8988T (cell line): ENCODE results near the gene ZFR.
A peak's percentile ranks its signal among the peaks of the same experiment; 100 is the strongest.
"Not testable (repeated sequence)": the region's sequence is repeated elsewhere in the genome, so short reads cannot be mapped to it uniquely, and the experiment has no call there.

ENCODE experiments used
- DNase-seq: peaks from one replicate; pipeline ENCODE4 v3.0.0; 2011

Gene ZFR

DNA sequence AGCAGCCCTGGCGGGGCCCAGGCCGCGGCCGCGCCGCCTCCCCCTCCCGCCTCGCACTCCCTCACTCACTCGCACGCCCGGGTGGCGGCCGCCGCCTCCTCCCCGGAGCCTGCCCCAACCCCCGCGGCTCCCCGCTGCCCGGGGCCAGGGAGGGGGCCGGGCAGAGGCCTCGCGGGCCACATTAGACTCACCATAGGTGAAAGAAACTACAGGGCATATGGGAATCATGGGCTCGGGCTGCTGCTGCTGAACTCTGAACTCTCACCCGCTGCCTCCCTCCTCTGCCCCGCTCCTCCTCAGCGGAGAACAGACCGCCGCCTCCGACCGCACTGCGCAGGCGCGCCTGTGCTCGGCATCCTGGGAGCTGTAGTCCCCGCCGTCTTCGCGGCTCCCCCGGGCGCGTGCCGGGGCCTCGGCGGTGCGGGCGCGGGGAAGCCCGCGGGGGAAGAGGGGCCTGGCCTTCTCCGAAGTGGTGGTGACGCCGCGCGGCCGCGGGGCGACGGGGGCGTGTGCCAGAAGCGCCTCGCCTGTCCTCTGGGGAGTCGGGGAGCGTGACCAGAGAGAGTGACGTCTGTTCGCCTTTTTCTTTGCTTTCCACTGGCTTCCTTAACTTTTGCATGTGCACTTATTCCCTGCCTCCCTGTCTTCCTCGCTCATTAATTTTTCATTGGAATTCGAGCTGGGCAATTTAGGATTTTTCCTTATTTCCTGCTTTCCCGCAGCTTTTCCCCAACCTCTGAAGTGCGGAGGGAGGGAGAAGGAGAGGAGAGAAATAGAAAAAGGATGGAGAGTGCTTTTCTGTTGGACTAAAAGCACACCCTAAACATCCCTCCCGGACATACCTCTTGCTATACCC is at the start of gene ZFR:
Gene ZFR (minus strand): TSS at position 310 of the 856 bp plus-strand sequence. CDS start 82 bp downstream, at position 228.
- DNase-seq, result peak; percentile 100

GRCh38 chr5:32490972-32491557 is 46.5 kb upstream of the ZFR start:
- no peak for DNase-seq

GRCh38 chr5:32489791-32490562 is 45.4 kb upstream of the ZFR start:
- peak; percentile 59 for DNase-seq

DNA sequence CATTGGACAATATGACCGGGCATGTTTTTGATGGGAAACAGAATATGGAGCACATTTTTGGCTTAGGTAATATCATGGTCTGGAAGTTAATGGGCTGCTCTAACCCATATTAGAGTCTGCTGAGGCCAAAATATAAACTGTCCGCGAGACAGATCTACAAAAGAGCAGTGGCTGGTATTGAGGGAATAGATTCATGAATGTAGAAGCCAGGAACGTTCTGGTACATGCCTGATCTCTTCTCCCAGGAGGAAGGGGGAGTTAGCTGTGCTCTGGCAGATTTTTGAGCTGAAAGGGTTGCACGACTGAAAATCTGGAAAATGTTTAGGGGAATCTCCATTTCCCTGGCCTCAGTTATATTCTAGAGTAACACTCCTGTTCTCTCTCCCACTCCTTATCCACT is 42.9 kb upstream of the ZFR start:
- no peak for DNase-seq

DNA sequence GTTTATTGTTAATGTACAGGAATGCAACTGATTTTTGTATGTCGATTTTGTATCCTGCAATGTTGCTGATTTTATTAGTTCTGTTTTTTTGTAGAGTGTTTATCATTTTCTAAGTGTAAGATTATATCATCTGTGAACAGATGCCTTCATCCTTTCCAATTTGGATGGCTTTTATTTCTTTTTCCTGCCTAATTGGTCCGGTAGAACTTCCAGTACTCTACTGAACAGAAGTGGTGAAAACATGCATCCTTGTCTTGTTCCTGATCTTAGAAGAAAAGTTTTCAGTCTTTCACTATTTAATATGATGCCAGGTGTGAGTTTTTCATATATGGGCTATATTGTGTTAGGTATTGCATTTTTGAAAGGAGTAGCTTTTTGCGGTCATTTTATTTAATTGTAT is 42.5 kb upstream of the ZFR start:
- DNase-seq, result no peak

GRCh38 chr5:32482193-32482592 is 37.7 kb upstream of the ZFR start:
- DNase-seq, result no peak

DNA sequence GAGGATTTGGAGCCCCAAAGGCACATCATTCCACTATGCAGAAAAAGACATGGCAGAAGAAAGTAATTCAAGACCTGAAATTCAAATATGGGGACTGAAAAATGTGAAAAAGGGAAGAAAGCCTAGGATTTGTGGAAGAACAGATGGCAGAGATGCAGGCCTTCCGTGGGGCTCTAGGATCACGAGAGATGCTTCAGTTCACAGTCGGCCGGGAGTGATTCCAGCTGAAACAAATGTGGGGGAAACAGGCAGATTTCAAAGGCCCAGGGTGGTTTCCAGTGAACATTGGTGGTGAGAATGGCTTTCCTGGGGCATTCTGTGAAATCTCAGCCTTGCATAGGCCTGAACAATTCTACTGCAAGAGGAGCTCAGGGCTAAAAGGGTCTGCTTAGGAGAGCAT is 34.6 kb upstream of the ZFR start:
- no peak for DNase-seq

DNA sequence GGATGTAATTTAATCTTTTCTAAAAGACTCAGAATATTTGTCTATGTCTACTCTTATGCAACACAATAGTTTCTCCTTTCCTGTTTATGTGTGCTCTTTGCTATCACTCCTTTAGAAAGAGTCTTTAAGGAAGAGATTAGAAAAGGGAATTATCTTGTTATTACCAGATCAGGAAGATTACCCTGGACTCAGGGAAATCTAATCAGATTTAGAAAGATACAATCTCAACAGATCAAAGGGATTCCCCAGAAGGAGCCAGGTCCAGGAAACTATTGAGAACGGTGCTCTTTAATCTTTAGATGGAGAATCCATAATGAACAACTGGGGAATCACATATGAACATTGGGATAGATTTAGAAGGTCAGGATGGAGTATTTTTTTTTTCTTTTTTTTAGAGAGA is 32.4 kb upstream of the ZFR start:
- DNase-seq, result no peak

GRCh38 chr5:32475334-32476097 is 31.0 kb upstream of the ZFR start:
- DNase-seq, result no peak

DNA sequence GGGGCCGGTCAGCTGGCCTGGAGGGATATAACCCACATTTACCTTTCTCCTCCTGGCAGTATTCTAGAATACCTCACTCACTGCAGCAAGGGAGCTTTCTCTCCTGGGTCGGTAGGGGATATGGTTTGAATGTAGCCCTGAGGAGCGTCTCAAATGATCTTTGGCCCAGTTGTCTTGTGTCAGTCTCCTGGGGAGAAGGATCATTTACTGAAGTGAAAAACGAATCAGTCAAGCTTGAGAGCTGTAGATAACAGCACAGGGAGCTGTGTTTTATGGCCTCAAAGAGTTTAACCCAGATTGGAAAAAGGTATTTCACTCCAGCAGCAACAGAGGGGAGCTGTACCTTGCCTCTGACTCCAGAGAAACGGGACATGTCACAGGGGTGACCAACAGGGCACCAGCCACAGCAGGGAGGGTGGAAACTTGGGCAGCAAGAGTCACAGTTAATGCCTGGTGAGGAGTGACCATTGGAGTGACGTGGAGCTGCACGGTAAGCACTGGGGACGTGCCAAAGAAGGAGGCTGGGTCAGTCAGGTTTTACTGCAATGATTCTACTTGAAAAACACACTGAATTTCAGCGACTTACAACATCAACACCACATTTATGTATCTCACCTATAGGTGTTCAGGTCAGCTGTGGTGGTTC is 29.8 kb upstream of the ZFR start:
- no peak for DNase-seq

GRCh38 chr5:32473072-32473471 is 28.5 kb upstream of the ZFR start:
- no peak for DNase-seq

- no peak for DNase-seq
These were observed 27.2 kb upstream of the ZFR start for GRCh38 chr5:32471784-32472183.

DNA sequence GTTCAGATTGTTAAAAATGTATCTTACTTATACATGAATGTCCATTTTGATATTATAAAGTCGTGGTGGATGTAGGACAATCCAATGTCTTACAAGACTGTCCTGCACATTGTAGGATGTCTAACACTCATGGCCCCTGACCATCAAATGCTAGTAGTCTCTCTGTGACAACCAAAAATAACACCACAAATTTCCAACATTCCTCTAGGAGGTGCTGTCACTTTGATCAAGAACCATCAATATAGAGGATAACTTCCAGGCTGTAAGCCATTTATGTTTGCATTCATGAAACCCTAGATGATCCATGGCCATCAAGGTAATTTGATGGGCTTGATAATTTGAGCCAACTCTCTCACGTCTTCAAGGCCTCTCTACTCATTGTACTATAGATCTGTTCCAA is 20.5 kb upstream of the ZFR start:
- DNase-seq, result no peak

DNA sequence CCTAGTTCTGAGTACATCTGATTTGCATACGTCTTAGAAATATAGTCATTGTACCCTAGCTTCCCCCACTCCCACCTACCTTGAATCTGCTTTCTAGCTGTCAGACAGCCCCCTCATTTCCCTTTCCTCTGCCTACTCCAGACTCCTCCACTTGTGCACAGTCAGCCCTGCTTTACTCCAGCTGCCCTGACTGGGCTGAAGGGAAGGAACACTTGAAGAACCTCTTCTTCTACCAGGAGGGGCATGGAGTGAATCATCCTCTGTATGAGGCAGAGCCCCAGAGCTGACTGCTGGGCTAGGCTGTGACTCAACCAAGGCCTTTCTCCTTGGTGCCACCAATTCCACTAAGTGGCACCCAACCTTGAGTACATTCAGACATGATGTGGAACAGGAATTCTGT is 18.1 kb upstream of the ZFR start:
- DNase-seq, result no peak

DNA sequence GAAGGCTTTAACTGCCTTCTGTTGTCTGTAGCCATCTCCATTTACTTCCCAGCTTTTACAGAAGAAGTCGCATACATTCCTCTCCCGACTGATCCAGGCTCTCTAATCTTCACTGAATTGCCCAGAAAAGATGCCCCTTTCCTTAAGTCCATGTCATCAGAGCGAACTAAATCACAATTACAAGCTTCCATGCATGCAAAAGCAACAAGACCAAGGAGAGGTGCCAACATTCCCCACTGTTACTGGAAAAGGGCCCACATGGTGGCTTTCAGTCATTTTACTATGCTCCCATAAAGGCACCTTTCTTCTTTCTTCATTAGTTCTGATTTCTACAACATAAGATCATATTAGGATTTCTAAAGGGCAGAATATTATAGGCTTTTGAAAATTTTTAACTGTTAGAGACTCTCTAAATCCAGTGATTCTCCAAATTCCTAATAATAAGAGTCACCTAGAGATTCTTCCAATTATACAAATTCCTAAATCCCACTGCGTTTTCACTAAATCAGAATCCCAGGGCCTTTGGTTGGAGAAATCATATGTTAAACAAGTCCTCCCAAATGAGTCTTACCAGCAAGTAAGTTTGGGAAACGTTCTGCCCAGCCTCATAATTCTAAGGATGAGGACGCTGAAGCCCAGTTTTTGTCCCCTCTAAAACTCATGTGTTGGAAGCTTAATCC is 17.0 kb upstream of the ZFR start:
- no peak for DNase-seq

GRCh38 chr5:32460702-32461101 is 16.2 kb upstream of the ZFR start:
- DNase-seq, result no peak

DNA sequence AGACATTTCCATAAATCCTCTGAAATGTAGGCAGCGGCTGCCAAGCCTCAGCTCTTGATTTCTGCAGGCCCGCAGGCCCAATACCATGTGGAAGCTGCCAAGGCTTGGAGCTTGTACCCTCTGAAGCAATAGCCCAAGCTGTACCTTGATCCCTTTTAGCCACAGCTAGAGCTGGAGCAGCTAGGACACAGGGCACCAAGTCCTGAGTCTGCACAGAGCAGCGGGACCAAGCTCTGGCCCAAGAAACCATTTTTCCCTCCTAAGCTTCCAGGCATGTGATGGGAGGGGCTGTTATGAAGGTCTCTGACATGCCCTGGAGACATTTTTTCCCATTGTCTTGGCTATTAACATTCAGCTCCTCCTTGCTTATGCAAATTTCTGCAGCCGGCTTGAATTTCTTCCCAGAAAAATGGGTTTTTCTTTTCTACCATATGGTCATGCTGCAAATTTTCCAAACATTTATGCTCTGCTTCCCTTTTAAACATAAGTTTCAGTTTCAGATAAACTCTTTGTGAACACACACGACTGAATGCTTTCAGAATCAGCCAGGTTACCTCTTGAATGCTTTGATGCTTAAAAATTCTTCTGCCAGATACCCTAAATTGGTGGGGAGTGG is 14.4 kb upstream of the ZFR start:
- DNase-seq, result no peak

DNA sequence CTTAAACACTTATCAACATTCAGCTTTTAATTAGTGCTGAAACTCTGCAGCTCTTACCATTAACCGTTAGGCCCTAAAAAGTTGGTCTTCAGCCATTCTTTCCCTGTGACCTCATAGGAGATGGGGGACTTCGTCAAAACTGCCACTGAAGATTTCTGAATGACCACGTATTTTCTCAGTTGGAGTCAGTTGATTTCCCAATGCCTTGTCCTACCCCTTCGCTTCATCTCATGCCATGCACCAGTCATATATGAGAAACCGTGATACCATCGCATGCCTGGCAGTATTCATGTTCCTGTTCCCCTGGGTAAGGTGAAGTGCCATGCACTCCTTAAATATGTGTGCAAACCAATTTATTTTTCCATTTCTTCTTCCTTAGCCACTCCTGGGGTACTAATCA is 10.8 kb upstream of the ZFR start:
- DNase-seq, result no peak

GRCh38 chr5:32454821-32455220 is 10.3 kb upstream of the ZFR start:
- no peak for DNase-seq

DNA sequence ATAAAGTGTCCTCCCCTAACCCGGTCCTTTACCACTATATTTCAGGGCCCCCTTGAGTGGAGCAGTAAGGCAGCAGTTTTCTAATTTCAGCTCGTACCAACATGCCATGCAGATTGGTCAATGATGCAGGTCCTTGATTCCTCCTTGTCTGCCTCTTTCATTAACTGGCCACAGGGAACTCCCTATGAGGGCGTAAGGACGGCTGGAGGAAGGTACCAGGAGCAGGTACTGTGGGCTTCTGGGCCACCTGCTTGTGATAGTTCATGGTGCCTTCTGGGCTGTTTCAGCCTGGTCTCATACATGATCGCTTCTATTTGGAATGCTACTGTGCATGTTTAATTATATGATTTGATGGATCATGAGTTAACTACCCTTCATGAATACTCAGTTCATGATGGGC is 9.4 kb upstream of the ZFR start:
- no peak for DNase-seq

GRCh38 chr5:32452316-32452715 is 7.8 kb upstream of the ZFR start:
- DNase-seq, result not testable (repeated sequence)

DNA sequence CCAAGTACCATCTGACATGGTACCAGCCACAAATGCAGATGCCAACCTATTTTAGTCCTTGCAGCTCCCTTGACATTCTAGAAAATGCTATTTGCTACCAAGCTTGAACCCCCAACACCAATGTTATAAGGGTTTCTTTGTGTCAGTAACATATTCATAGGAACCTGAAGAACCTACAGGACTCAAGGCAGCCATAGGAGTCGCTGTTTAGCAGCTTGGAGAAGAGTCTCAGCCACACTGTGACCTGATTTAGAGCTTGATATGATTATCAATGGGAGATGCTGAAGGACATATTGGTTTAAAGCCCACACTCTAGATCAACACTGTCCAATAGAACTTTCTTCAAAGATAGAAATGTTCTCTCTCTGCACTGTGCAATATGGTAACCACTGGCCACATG is 6.4 kb upstream of the ZFR start:
- no peak for DNase-seq
